Kidney (tissue), 14 donors: Measurements from ENCODE around the gene LBHD2. TPM values are rescaled to one million over a fixed set of nuclear protein-coding genes. Genes with fewer than 3 reads are reported as not detected.

ENCODE experiments used
- DNase-seq, 5 donors: peaks; one replicate each; pipeline ENCODE4 v3.0.0-alpha.2; 2013 to 2020
- FAIRE-seq: peaks from 2 replicates; lab custom pipeline; 2012; peaks lifted over from hg19 to GRCh38; lab: Jason Lieb, UNC
- H3K27ac ChIP-seq, 2 donors: one replicate each; pipeline ENCODE4 v1.7.0; 2013; ENCODE audit warnings: low read depth in 2 of 2, low read length in 2 of 2, inconsistent platforms in 1 of 2
- H3K27me3 ChIP-seq: one replicate; pipeline ENCODE4 v1.7.1; 2013; ENCODE audit warnings: low read length, inconsistent platforms; ENCODE audit not compliant: control insufficient read depth, insufficient read depth
- H3K36me3 ChIP-seq, 3 donors: one replicate each; pipeline versions ENCODE4 v1.7.0 to v1.7.1; 2013; ENCODE audit warnings: low read length in 3 of 3, control low read depth in 1 of 3, inconsistent platforms in 1 of 3; ENCODE audit not compliant: insufficient read depth in 3 of 3, control insufficient read depth in 2 of 3
- H3K4me1 ChIP-seq, 3 donors: one replicate each; pipeline versions ENCODE4 v1.7.0 to v1.7.1; 2013; ENCODE audit warnings: low read length in 3 of 3, inconsistent platforms in 1 of 3, low read depth in 1 of 3; ENCODE audit not compliant: control insufficient read depth in 2 of 3, insufficient read depth in 2 of 3
- H3K4me3 ChIP-seq, 3 donors: one replicate each; pipeline versions ENCODE4 v1.7.0 to v1.8.1; 2013; ENCODE audit warnings: low read length in 3 of 3, control low read depth in 1 of 3, inconsistent platforms in 1 of 3
- H3K9ac ChIP-seq, 3 donors: one replicate each; pipeline versions ENCODE4 v1.7.0 to v1.7.1; 2013; ENCODE audit warnings: low read length in 3 of 3, control low read depth in 1 of 3, inconsistent platforms in 1 of 3
- H3K9me3 ChIP-seq, 3 donors: one replicate each; pipeline versions ENCODE4 v1.7.0 to v1.7.1; 2013; ENCODE audit warnings: low read length in 3 of 3, control low read depth in 1 of 3, inconsistent platforms in 1 of 3; ENCODE audit not compliant: control insufficient read depth in 2 of 3, insufficient read depth in 1 of 3
- CTCF ChIP-seq: IDR thresholded peaks from 3 replicates; pipeline ENCODE4 v1.5.1; 2012; ENCODE audit warnings: mild to moderate bottlenecking, moderate library complexity, borderline replicate concordance; ENCODE audit not compliant: insufficient read depth; ENCODE audit errors: extremely low read depth
- intact Hi-C: fragments of 100-400 bp; cut with DNase I; formaldehyde crosslinking; loops from one replicate; pipeline ENCODE4 v1.11.1; 2022
- polyA plus RNA-seq: library from polyadenylated mRNA; stranded (reverse); fragments of 350-450 nt; fragmentation: Illumina TruSeq; extraction: RNeasy Lipid Tissue Mini Kit (QIAGEN cat#74804); gene quantifications from one replicate; pipeline ENCODE4 v1.2.3, GENCODE V29; 2014; ENCODE audit warnings: low read depth, low replicate concordance; ENCODE audit not compliant: insufficient read depth
- total RNA-seq: library from RNA; stranded (reverse); fragmentation: NEBNext Ultra II Directional; extraction: Animal tissue kit (Norgen Biotek cat#: 25700); gene quantifications from one replicate; pipeline ENCODE4 v1.2.1, GENCODE V29; 2021
- donor health status: control.
- donor health status: control.
- donor health status: control.
- donor health status: control.
- donor health status: control.
- donor health status: DM: yes; HTN: yes; CAD: no.
- donor health status: Normal renal cell carcinoma (clear cell type).

Gene LBHD2
- total and polyA plus RNA-seq, 2 donors from 2014 or later, result 0.82 TPM; not detected in 1

DNA sequence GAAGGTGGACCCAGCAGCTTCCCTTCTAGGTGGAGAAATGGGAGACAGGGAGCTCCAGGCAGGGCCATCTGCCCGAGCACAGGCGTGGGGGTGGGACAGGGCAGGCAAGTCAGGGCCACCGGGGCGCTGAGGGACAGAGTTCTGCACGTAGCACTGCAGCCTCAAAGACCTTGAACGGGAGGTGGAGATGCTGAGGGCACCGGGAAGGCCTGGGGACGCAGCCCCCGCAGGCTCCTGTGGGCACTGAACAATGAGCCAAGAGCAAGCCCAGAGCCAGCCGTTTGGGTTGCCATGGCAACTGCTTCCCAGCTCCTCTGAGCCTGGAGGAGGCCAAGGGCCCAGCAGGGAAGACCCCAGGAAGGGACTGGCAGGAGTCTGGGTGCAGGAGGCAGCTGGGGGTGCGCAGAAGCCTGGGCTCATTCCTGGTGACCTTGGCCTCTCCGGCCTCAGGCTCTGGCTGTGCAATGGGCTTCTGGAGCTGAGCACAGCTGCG is 3.4 kb downstream of the LBHD2 start:
- H3K9ac ChIP-seq, result no peak overlapping the region
- no peaks in the 10 kb centered on the region for H3K36me3 ChIP-seq
- no peak overlapping the region for H3K27ac ChIP-seq
- H3K4me3 ChIP-seq, result no peak overlapping the region
- intact Hi-C loops, result no loop called here
- H3K9me3 ChIP-seq, result no peaks in the 10 kb centered on the region
- no peak for TF ChIP-seq CTCF
- peak in 3 of 5 donors; percentile 41 to 74 (median 51) for DNase-seq
- no peak for FAIRE-seq
- H3K27me3 ChIP-seq, result no peaks in the 10 kb centered on the region
- peaks cover 0 to 8% (median 0%) of the 10 kb centered on the region in 3 donors for H3K4me1 ChIP-seq

- DNase-seq (peak in 1 of 5 donors; percentile 63), FAIRE-seq (no peak)
- H3K4me1 ChIP-seq, result peaks cover 0 to 8% (median under 1%) of the 10 kb centered on the region in 3 donors
- no peaks in the 10 kb centered on the region for H3K27me3 ChIP-seq
- no peak overlapping the region for H3K27ac ChIP-seq
- no peaks in the 10 kb centered on the region for H3K36me3 ChIP-seq
- no peak overlapping the region for H3K4me3 ChIP-seq
- intact Hi-C loops, result no loop called here
- H3K9ac ChIP-seq, result no peak overlapping the region
- no peaks in the 10 kb centered on the region for H3K9me3 ChIP-seq
- TF ChIP-seq CTCF, result no peak
These were observed 4.9 kb downstream of the LBHD2 start for GRCh38 chr14:103088921-103089320.

DNA sequence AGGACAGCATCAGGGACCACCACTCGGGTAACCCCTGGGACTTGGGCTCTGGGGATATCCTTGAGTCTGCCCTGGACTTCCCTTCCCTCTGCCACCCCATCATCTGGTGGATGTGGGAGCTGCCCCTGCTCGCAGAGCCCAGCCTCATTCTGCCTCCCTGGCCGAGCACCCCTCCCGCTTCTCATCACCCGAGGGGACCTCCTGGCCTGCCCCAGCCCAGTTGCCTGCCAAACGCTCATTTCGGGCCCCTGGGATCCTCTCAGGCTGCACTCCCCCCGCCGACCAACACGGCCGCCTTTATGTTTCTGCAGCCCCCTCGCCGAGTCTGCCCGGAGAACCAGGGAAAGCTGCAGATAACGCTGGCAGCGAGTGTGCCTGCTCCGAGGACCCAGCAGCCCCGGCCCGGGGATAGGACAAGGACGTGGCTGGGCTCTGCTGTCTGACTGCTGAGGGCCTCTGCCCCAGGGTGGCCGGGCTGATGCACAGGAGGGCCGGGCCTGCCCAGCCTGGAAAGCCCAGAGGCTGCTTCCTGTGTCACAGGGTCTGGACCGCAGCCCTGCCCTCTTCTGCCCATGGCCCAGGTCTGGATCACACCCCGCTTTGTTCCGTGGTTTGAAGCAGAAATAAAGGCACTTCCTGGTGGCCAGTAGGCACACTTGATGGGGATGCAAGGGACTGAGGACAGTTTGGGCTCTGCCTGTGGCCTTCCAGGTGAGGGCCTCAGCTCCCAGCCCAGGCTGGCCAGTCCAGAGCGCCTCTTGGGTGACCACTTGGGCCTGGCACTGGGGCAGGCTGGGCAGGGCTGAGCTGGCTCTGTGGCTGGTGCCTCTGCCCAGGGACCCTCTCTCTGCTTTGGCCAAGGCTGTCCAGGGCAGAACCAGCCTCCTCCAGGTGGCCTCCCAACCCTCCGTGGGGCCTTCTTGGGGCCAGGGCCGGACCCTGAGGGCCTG is 5.7 kb downstream of the LBHD2 start:
- intact Hi-C loops, result no loop called here
- Histone ChIP-seq H3K4me1 (peaks cover 0 to 7% (median 3%) of the 10 kb centered on the region in 3 donors), H3K27me3 (no peaks in the 10 kb centered on the region), H3K9ac (no peak overlapping the region), H3K4me3 (no peak overlapping the region), H3K9me3 (no peaks in the 10 kb centered on the region), H3K36me3 (no peaks in the 10 kb centered on the region), H3K27ac (no peak overlapping the region)
- DNase-seq (peak in 1 of 5 donors; percentile 75), FAIRE-seq (no peak)
- no peak for TF ChIP-seq CTCF
